ENCODE data around the gene TANC1.

TANC1 gene

GRCh38 chr2:159026170-159026569 is 57.7 kb downstream of the TANC1 start:
- no peaks in the 10 kb centered on the region for H3K9me2 ChIP-seq (replicated peaks; ENCODE audit: low read depth, low read length)

GRCh38 chr2:159028776-159029175 is 60.3 kb downstream of the TANC1 start:
- H3K79me2 ChIP-seq (ENCODE audit: insufficient read depth, low read length) = no peaks in the 10 kb centered on the region
- no peak overlapping the region for H2AFZ ChIP-seq (ENCODE audit: low read length)
- no peaks in the 10 kb centered on the region for H3K27me3 ChIP-seq (ENCODE audit: insufficient read depth, low read length, poor library complexity, severe bottlenecking)
- peaks cover 17% of the 10 kb centered on the region for H3K4me1 ChIP-seq (ENCODE audit: insufficient read depth, low read length, poor library complexity, severe bottlenecking)
- H3K4me3 ChIP-seq (ENCODE audit: low read length, poor library complexity, severe bottlenecking) = no peak overlapping the region
- no peak for TF ChIP-seq EZH2phosphoT487 (IDR thresholded peaks at IDR 0.05; ENCODE audit: borderline replicate concordance)
- no peak for TF ChIP-seq CTCF (conservative IDR thresholded peaks at IDR 0.05; ENCODE audit: low read length)
- no peak overlapping the region for H3K4me2 ChIP-seq (ENCODE audit: low read depth, low read length, poor library complexity, severe bottlenecking)
- H4K20me1 ChIP-seq (ENCODE audit: insufficient read depth, low read length, poor library complexity, severe bottlenecking) = no peaks in the 10 kb centered on the region
- H3K9me2 ChIP-seq (replicated peaks; ENCODE audit: low read depth, low read length) = no peaks in the 10 kb centered on the region
- no peaks in the 10 kb centered on the region for H3K9me3 ChIP-seq (ENCODE audit: insufficient read depth, low read depth, low read length)
- no peaks in the 10 kb centered on the region for H3F3A ChIP-seq (ENCODE audit: low read depth)
- no peaks in the 10 kb centered on the region for H3K36me3 ChIP-seq (ENCODE audit: insufficient read depth, low read length)
- no peak overlapping the region for H3K9ac ChIP-seq (ENCODE audit: low read depth, low read length, poor library complexity, severe bottlenecking)

More at GRCh38 chr2:159026170-159026569, 57.7 kb downstream of the TANC1 start:
- no peak overlapping the region for H3K4me3 ChIP-seq (ENCODE audit: low read length, poor library complexity, severe bottlenecking)
- no peaks in the 10 kb centered on the region for H3F3A ChIP-seq (ENCODE audit: low read depth)
- TF ChIP-seq CTCF (conservative IDR thresholded peaks at IDR 0.05; ENCODE audit: low read length) = no peak
- no peaks in the 10 kb centered on the region for H3K27me3 ChIP-seq (ENCODE audit: insufficient read depth, low read length, poor library complexity, severe bottlenecking)
- no peak overlapping the region for H3K9ac ChIP-seq (ENCODE audit: low read depth, low read length, poor library complexity, severe bottlenecking)
- H3K36me3 ChIP-seq (ENCODE audit: insufficient read depth, low read length) = no peaks in the 10 kb centered on the region
- no peak overlapping the region for H2AFZ ChIP-seq (ENCODE audit: low read length)
- no peaks in the 10 kb centered on the region for H3K79me2 ChIP-seq (ENCODE audit: insufficient read depth, low read length)
- no peak overlapping the region for H3K4me2 ChIP-seq (ENCODE audit: low read depth, low read length, poor library complexity, severe bottlenecking)
- H3K9me3 ChIP-seq (ENCODE audit: insufficient read depth, low read depth, low read length) = no peaks in the 10 kb centered on the region
- no peaks in the 10 kb centered on the region for H4K20me1 ChIP-seq (ENCODE audit: insufficient read depth, low read length, poor library complexity, severe bottlenecking)
- peaks cover 17% of the 10 kb centered on the region for H3K4me1 ChIP-seq (ENCODE audit: insufficient read depth, low read length, poor library complexity, severe bottlenecking)

GRCh38 chr2:159029936-159030335 is 61.5 kb downstream of the TANC1 start:
- Histone ChIP-seq H3K36me3 (ENCODE audit: insufficient read depth, low read length) (no peaks in the 10 kb centered on the region), H4K20me1 (ENCODE audit: insufficient read depth, low read length, poor library complexity, severe bottlenecking) (no peaks in the 10 kb centered on the region)

More at GRCh38 chr2:159029936-159030335, 61.5 kb downstream of the TANC1 start:
- Histone ChIP-seq H3K4me3 (ENCODE audit: low read length, poor library complexity, severe bottlenecking) (no peak overlapping the region), H3K9ac (ENCODE audit: low read depth, low read length, poor library complexity, severe bottlenecking) (no peak overlapping the region), H2AFZ (ENCODE audit: low read length) (no peak overlapping the region), H3K4me1 (ENCODE audit: insufficient read depth, low read length, poor library complexity, severe bottlenecking) (peaks cover 17% of the 10 kb centered on the region), H3K9me2 (replicated peaks; ENCODE audit: low read depth, low read length) (no peaks in the 10 kb centered on the region), H3K79me2 (ENCODE audit: insufficient read depth, low read length) (no peaks in the 10 kb centered on the region), H3K9me3 (ENCODE audit: insufficient read depth, low read depth, low read length) (no peaks in the 10 kb centered on the region), H3F3A (ENCODE audit: low read depth) (no peaks in the 10 kb centered on the region), H3K27me3 (ENCODE audit: insufficient read depth, low read length, poor library complexity, severe bottlenecking) (no peaks in the 10 kb centered on the region), H3K4me2 (ENCODE audit: low read depth, low read length, poor library complexity, severe bottlenecking) (no peak overlapping the region)
- no peak for TF ChIP-seq EZH2phosphoT487 (IDR thresholded peaks at IDR 0.05; ENCODE audit: borderline replicate concordance)
- no peak for TF ChIP-seq CTCF (conservative IDR thresholded peaks at IDR 0.05; ENCODE audit: low read length)
